Progenitor cell of endocrine pancreas (in vitro differentiated cells): ENCODE results near the gene PLEKHO1. TPM values are rescaled to one million over a fixed set of nuclear protein-coding genes. Genes with fewer than 3 reads are reported as not detected.
A peak's percentile ranks its signal among the peaks of the same experiment; 100 is the strongest.

Source experiments
- DNase-seq: peaks from one replicate; pipeline ENCODE4 v3.0.0; 2021; ENCODE audit warnings: low spot score; ENCODE audit not compliant: unreplicated experiment
- H3K27ac Mint-ChIP-seq: 2 replicates; pipeline ENCODE4 v1.8.0; 2021; ENCODE audit warnings: mild to moderate bottlenecking, moderate library complexity, mixed read lengths
- H3K27me3 Mint-ChIP-seq: 2 replicates; pipeline ENCODE4 v1.8.0; 2021; ENCODE audit warnings: mixed read lengths
- H3K36me3 Mint-ChIP-seq: 2 replicates; pipeline ENCODE4 v1.8.0; 2022; ENCODE audit warnings: mixed read lengths; ENCODE audit not compliant: insufficient read depth
- H3K4me1 Mint-ChIP-seq: 2 replicates; pipeline ENCODE4 v1.8.0; 2021; ENCODE audit warnings: low read depth, mixed read lengths
- H3K4me3 Mint-ChIP-seq: 2 replicates; pipeline ENCODE4 v1.8.0; 2021; ENCODE audit warnings: low read depth, mild to moderate bottlenecking, moderate library complexity, mixed read lengths
- H3K9me3 Mint-ChIP-seq: 2 replicates; pipeline ENCODE4 v1.8.0; 2021; ENCODE audit warnings: low read depth, mixed read lengths
- CTCF ChIP-seq: fragments of 200-600 bp; sonication (generic); IDR thresholded peaks from one replicate; pipeline ENCODE4 v1.5.0; 2021; ENCODE audit warnings: antibody characterized with exemption, mild to moderate bottlenecking; ENCODE audit not compliant: unreplicated experiment
- total RNA-seq: library from RNA; stranded (reverse); gene quantifications from 2 replicates; pipeline ENCODE4 v1.2.1, GENCODE V29; 2021

Gene PLEKHO1
- total RNA-seq, 1 donor from 2014 or later: 87.6 TPM

- Mint-ChIP-seq H3K4me1 (peaks cover 41% of the 10 kb centered on the region), H3K27ac (peak overlapping the region; percentile 87), H3K9me3 (no peaks in the 10 kb centered on the region), H3K4me3 (no peak overlapping the region), H3K36me3 (no peaks in the 10 kb centered on the region), H3K27me3 (peaks cover 7% of the 10 kb centered on the region)
- TF ChIP-seq CTCF: peak; percentile 39
- DNase-seq: no peak
These were observed 16.2 kb downstream of the PLEKHO1 start for GRCh38 chr1:150165622-150166612.

GRCh38 chr1:150168960-150169601, 19.4 kb downstream of the PLEKHO1 start:
- peak; percentile 82 for TF ChIP-seq CTCF
- peaks cover 29% of the 10 kb centered on the region for H3K4me1 Mint-ChIP-seq

GRCh38 chr1:150171801-150172200, 22.1 kb downstream of the PLEKHO1 start:
- no peak overlapping the region for H3K27ac Mint-ChIP-seq
- no peak for DNase-seq
- H3K9me3 Mint-ChIP-seq: no peaks in the 10 kb centered on the region
- peaks cover 8% of the 10 kb centered on the region for H3K27me3 Mint-ChIP-seq
- no peak overlapping the region for H3K4me3 Mint-ChIP-seq
- H3K36me3 Mint-ChIP-seq: no peaks in the 10 kb centered on the region
- H3K4me1 Mint-ChIP-seq: peaks cover 10% of the 10 kb centered on the region
- TF ChIP-seq CTCF: no peak

More at GRCh38 chr1:150168960-150169601, 19.4 kb downstream of the PLEKHO1 start:
- Mint-ChIP-seq H3K27me3 (peaks cover 8% of the 10 kb centered on the region), H3K36me3 (no peaks in the 10 kb centered on the region), H3K4me3 (no peak overlapping the region), H3K9me3 (no peaks in the 10 kb centered on the region), H3K27ac (no peak overlapping the region)
- peak; percentile 67 for DNase-seq

- no peaks in the 10 kb centered on the region for H3K9me3 Mint-ChIP-seq
- H3K27ac Mint-ChIP-seq: peak overlapping the region; percentile 69
- no peak for DNase-seq
These were observed 23.4 kb downstream of the PLEKHO1 start for GRCh38 chr1:150173141-150173585.

More at GRCh38 chr1:150173141-150173585, 23.4 kb downstream of the PLEKHO1 start:
- Mint-ChIP-seq H3K4me3 (no peak overlapping the region), H3K4me1 (peaks cover 10% of the 10 kb centered on the region), H3K36me3 (no peaks in the 10 kb centered on the region), H3K27me3 (peaks cover 8% of the 10 kb centered on the region)
- no peak for TF ChIP-seq CTCF
